Anterior cingulate cortex (tissue), 58 donors: ENCODE data around the gene TSHZ1.

Source experiments
- DNase-seq, 58 donors: peaks; one replicate each; lab custom pipeline; 2025; lab: John Stamatoyannopoulos, UW

The TSHZ1 gene

DNA sequence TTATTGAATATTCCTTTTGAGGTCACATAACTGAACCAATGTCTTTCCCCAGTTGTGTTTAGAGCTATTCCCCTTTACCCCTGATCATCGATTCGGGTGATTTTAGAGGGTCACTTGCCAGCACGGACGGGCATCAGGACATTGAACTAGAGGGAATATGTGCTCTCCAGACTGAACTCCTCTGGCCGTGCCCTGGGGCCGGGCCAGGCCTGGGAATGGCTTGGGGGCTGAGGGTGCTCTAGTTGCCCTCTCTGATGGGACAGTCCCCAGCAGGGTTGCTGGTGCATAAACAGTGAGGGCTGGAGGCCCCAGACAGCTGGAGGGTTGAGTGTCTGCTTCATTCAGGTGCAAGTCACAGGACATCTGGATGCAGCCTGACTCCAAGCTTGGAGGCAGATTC, 126.2 kb downstream of the TSHZ1 start:
- DNase-seq = no peak

DNA sequence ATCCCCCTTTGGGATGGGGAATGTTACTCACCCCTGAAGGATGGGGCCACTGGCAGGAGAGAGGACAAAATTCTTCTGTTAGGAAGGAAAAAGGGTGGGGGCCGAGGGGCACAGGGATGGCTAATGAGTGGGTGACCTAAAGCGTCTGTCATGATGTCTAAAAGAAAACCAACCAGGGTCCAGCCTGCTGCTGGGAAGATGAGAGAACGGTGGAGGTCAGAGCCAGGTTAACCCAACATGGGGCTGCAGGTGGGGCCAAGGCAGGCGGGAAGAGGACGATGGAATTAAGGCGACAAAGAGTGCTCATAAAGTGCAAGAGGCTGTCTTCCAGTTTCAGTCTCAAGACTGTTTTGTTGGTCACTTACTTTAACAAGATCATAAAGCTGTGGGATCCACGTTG, 126.8 kb downstream of the TSHZ1 start:
- DNase-seq = no peak

DNA sequence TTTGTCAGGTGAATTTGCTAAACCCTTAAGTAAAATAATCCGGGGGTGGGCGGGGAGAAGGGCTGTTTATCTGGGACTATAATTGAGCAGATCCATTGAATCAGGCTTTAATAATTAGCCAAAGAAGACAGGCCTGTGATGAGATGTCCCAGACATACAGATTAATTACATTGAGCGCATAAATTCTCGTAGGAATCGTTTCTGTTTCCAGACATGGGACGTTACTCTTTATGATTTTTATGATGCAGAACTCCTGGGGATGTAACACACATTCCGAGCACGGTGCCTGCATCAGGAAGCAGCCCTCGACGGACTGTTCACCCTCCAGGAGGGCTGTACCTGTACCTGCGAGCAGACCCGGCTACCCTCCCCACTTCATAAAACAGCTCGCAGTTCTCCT, 128.0 kb downstream of the TSHZ1 start:
- no peak for DNase-seq
